ENCODE measurements around the gene SRR. TPM values are rescaled to one million over a fixed set of nuclear protein-coding genes. Genes with fewer than 3 reads are reported as not detected.
A peak's percentile ranks its signal among the peaks of the same experiment; 100 is the strongest.

SRR gene
- total and polyA plus RNA-seq, 10 of the 15 experiments (the other 5 are each of a cell fraction or from before 2014, with no cell fraction given): 11.7 to 33.9 (median 20.2) TPM

- peak; percentile 98 for TF ChIP-seq ZNF687 (IDR thresholded peaks at IDR 0.05)
- peak; percentile 61; the same call in 1 of the 2 replicates for TF ChIP-seq POLR2AphosphoS5 (IDR thresholded peaks at IDR 0.05; ENCODE audit: low read length)
- TF ChIP-seq HDAC6 (IDR thresholded peaks at IDR 0.05; ENCODE audit: unreplicated experiment): peak; percentile 60
- TF ChIP-seq HSF1 (IDR thresholded peaks at IDR 0.05; ENCODE audit: low read depth, low read length): no peak
- peak; percentile 30; the same call in 1 of the 2 replicates for TF ChIP-seq BACH1 (IDR thresholded peaks at IDR 0.05; ENCODE audit: borderline replicate concordance)
- TF ChIP-seq ATF7 (IDR thresholded peaks at IDR 0.05; ENCODE audit: low read depth): peak; percentile 83
- TF ChIP-seq E4F1 (IDR thresholded peaks at IDR 0.05; ENCODE audit: borderline replicate concordance, partially characterized antibody): no peak
- no peak for TF ChIP-seq SMAD5 (IDR thresholded peaks at IDR 0.05; ENCODE audit: low read depth)
- TF ChIP-seq BCLAF1 (IDR thresholded peaks at IDR 0.05): no peak
- TF ChIP-seq USF2 (IDR thresholded peaks at IDR 0.05; ENCODE audit: borderline replicate concordance, low read depth, low read length): peak; percentile 87
- TF ChIP-seq TCF3 (IDR thresholded peaks at IDR 0.05; ENCODE audit: borderline replicate concordance, insufficient read depth, low read depth, low read length): peak; percentile 45; the same call in 1 of the 2 replicates
- TF ChIP-seq CEBPB (IDR thresholded peaks at IDR 0.05; ENCODE audit: borderline replicate concordance in 1 of 2, low read depth in 2 of 2, low read length in 2 of 2): no peak
- no peak for TF ChIP-seq EGR1 (IDR thresholded peaks at IDR 0.05; ENCODE audit: borderline replicate concordance in 1 of 2, low read depth in 2 of 2, low read length in 2 of 2)
- no peak for TF ChIP-seq JUND (IDR thresholded peaks at IDR 0.05; ENCODE audit: low read depth, low read length)
- TF ChIP-seq ZBED1 (IDR thresholded peaks at IDR 0.05; ENCODE audit: borderline replicate concordance): peak; percentile 74; the same call in 1 of the 2 replicates
- TF ChIP-seq ZNF274 (IDR thresholded peaks at IDR 0.05; ENCODE audit: insufficient read depth, insufficient read length): no peak
These were observed 37.5 kb upstream of the SRR start (continued) for GRCh38 chr17:2266045-2266864.
